AG04449 (cell line): Measurements from ENCODE around the gene VPS11.

Source experiments
- CTCF ChIA-PET: fragments of 350-600 bp; formaldehyde crosslinking; extraction: SDS; loops from one replicate; lab custom pipeline; 2021; ENCODE audit warnings: antibody characterized with exemption; lab: Yijun Ruan, JAX
- POLR2A ChIA-PET: fragments of 400-600, 350-600 bp; formaldehyde crosslinking; extraction: SDS; loops from one replicate; lab custom pipeline; 2020; ENCODE audit warnings: antibody characterized with exemption, inconsistent platforms; lab: Yijun Ruan, JAX
- DNase-seq: peaks from one replicate; pipeline ENCODE4 v3.0.0-alpha.2; 2010; ENCODE audit warnings: low read depth, low spot score
- H3K4me3 ChIP-seq: 2 replicates; pipeline ENCODE4 v1.5.1; 2011; ENCODE audit warnings: low read depth, mild to moderate bottlenecking, control low read depth, low read length
- TF ChIP-seq, protein P1 (sequence below): IDR thresholded peaks from one replicate; pipeline ENCODE4 v1.5.1; 2011; ENCODE audit warnings: mild to moderate bottlenecking, moderate library complexity, low read length, control low read depth, inconsistent platforms; ENCODE audit not compliant: insufficient read depth; ENCODE audit errors: missing control alignments

The VPS11 gene

DNA sequence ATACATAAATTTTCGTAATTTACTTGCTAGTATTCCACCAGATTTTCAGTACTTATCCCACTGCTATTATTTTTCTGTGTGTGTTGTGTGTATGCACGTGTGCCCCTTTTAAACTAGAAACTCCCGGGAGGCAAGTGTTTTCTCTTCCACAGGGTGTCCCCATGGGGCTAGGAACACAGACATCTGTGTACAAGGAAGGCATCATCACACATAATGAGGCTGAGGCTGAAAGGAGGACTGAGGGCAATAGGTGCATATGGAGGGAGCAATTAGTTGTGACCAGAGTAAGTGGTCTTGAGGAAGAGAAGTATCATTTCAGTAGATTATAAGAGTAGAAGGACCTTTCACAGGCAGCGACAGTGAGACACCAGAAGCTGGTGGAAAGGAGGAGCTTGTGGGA, 36.2 kb downstream of the VPS11 start:
- H3K4me3 ChIP-seq = no peak overlapping the region
- TF ChIP-seq, protein P1, sequence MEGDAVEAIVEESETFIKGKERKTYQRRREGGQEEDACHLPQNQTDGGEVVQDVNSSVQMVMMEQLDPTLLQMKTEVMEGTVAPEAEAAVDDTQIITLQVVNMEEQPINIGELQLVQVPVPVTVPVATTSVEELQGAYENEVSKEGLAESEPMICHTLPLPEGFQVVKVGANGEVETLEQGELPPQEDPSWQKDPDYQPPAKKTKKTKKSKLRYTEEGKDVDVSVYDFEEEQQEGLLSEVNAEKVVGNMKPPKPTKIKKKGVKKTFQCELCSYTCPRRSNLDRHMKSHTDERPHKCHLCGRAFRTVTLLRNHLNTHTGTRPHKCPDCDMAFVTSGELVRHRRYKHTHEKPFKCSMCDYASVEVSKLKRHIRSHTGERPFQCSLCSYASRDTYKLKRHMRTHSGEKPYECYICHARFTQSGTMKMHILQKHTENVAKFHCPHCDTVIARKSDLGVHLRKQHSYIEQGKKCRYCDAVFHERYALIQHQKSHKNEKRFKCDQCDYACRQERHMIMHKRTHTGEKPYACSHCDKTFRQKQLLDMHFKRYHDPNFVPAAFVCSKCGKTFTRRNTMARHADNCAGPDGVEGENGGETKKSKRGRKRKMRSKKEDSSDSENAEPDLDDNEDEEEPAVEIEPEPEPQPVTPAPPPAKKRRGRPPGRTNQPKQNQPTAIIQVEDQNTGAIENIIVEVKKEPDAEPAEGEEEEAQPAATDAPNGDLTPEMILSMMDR = no peak
- ChIA-PET POLR2A (no interaction called here), CTCF (interaction anchor here (1.2 to 3.8 kb wide), 6 partner anchors 9 to 235 kb away, joined by 3 to 27 read pairs (median 12); partner anchors contain the start of gene CBL)
- no peak for DNase-seq

DNA sequence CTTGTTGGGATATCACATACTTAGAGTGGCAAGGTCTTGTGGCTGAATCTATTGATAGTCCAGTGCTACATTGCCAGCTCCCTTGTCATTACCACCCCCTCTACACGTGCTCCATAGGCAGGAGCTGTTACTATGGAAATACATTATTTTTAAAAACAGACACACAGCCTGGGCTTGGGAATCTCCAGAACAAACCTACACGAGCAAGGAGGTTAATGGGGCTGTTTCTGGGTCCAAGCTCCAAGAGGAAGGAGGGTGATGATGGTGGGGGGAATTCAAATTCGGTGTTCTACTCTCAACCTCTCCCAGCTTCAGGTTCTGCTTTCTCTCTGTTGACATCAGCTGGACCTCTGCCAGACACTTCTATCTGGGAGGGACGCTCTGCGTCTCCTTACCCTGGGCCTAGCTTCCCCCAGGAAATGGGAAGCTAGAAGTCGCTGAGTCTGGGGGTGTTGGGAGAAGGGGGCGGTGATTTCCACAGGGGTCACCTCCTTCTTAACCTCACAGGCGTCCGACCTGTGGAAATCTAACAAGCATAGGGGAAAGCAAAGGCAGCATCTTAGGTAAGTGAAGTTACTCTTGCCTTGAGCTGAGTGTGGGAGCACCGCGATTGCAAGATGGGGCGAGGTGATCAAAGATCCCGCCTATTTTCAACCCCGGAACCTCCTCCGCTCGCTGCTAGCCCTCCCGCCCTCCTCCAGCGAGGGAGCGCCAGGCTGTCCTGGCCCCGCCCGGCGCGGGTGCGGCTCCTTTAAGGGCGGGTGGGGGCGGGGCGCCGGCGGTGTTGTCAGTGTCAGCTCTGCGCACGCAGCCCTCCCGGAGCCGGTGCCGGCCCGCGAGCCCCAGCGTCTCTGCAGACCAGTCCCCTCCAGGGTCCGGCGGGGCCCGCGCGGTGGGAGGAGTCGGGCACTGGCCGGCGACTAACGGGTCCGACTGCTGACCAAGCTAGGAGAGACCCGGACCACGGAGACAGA, 39.2 kb downstream of the VPS11 start, which contains the start of gene C2CD2L:
TSS of gene C2CD2L (plus strand) at position 781 of the 974 bp plus-strand sequence. CDS start 398 bp downstream, outside the sequence.
- DNase-seq = no peak
- ChIA-PET CTCF (interaction anchor here (0.6 to 3.8 kb wide), 13 partner anchors 8 to 268 kb away, joined by 3 to 23 read pairs (median 4); partner anchors contain the start of gene CBL), POLR2A (interaction anchor here (0.8 to 1.7 kb wide), 7 partner anchors 9 to 210 kb away, joined by 3 to 8 read pairs (median 3); partner anchors contain the start of genes HINFP, HMBS and VPS11)
- TF ChIP-seq, protein P1 = no peak
- peak within 1 kb of the TSS; percentile 82 for H3K4me3 ChIP-seq

DNA sequence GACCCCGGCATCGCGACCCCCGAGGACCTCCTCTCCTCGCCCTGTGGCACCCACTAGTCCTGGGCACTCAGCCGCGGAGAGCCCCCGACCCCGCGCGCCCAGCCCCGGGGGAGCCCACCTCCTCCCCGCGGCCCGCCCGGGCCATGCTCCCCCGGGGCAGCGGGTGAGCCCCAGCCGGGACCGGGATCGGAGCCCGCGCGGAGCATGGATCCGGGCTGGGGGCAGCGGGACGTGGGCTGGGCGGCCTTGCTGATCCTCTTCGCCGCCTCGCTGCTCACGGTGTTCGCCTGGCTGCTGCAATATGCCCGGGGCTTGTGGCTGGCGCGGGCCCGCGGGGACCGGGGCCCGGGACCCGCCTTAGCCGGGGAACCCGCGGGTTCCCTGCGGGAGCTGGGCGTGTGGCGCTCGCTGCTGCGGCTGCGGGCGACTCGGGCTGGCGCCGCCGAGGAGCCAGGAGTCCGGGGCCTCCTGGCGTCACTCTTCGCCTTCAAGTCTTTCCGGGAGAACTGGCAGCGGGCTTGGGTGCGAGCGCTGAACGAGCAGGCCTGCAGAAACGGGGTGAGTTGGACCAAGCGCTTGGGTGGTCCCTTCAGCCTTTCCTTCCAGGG, 40.0 kb downstream of the VPS11 start:
- POLR2A ChIA-PET = interaction anchor here (0.5 to 1.7 kb wide), 6 partner anchors 11 to 209 kb away, joined by 3 to 8 read pairs (median 3); partner anchors contain the start of genes HINFP and VPS11
- H3K4me3 ChIP-seq = peak overlapping the region; percentile 82
- DNase-seq = no peak
- TF ChIP-seq, protein P1 = no peak
- CTCF ChIA-PET = interaction anchor here (0.6 to 3.8 kb wide), 10 partner anchors 9 to 268 kb away, joined by 3 to 23 read pairs (median 4); partner anchors contain the start of gene CBL

GRCh38 chr11:119108146-119108856, 40.7 kb downstream of the VPS11 start:
- peak overlapping the region; percentile 82 for H3K4me3 ChIP-seq
- TF ChIP-seq, protein P1 = no peak
- POLR2A ChIA-PET = interaction anchor here (0.5 kb wide), 1 partner anchor 13 kb away, joined by 3 read pairs; the partner anchor contains the start of gene HINFP
- CTCF ChIA-PET = interaction anchor here (1.0 to 2.5 kb wide), 8 partner anchors 10 to 267 kb away, joined by 3 to 13 read pairs (median 4); partner anchors contain the start of gene CBL
- DNase-seq = no peak

DNA sequence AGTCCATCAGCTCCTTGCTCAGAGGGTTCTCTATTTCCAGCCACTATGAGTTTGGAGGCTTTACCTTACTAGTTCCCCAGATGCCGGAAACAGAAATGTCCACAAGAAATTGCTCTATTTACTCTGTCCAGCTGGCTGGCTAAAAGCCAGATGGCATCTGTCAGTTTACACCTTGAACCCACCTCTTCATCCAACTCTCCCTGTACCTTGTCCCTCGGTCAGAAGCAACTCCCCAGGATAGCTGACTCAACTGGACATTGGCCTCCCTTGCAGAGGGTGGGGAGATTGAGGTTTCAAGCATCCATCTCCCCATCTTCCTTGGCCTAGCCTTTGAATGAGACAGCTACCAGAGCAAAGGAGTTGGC, 41.2 kb downstream of the VPS11 start:
- ChIA-PET POLR2A (no interaction called here), CTCF (interaction anchor here (1.0 to 2.5 kb wide), 7 partner anchors 10 to 229 kb away, joined by 3 to 13 read pairs (median 5); partner anchors contain the start of gene CBL)
- DNase-seq = no peak
- TF ChIP-seq, protein P1 = no peak
- H3K4me3 ChIP-seq = peak overlapping the region; percentile 82
